Stimulated activated CD4-positive, alpha-beta T cell treated with anti-CD3 and anti-CD28 coated beads, TNF-alpha, amount 100 ng/mL, for 48 hours (primary cell): ENCODE measurements around the gene TBC1D16.

Experiments
- DNase-seq, 3 donors: peaks; one replicate each; pipeline ENCODE4 v3.0.0-alpha.2; 2020; ENCODE audit warnings: low read depth in 3 of 3

The TBC1D16 gene

DNA sequence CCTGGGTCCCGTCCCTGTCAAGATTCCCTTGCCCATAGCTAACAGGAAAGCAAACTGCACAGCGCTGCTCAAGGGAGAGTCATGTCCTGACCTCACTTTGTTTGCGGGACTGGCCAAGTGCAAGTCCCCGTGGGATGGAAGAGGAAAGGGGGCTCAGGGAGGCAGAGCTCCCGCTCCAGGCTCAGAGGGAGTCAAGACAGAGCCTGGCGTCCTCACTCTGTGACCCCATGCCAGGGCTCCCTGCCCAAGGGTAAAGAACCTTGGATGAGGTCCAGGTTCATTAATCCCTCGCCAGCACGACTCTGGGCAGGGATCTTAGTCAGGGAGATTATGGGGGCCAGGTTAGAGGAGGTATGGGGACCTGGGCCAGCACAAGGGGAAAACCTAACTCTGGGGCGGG lies 145.0 kb downstream of the TBC1D16 start:
- no peak for DNase-seq

DNA sequence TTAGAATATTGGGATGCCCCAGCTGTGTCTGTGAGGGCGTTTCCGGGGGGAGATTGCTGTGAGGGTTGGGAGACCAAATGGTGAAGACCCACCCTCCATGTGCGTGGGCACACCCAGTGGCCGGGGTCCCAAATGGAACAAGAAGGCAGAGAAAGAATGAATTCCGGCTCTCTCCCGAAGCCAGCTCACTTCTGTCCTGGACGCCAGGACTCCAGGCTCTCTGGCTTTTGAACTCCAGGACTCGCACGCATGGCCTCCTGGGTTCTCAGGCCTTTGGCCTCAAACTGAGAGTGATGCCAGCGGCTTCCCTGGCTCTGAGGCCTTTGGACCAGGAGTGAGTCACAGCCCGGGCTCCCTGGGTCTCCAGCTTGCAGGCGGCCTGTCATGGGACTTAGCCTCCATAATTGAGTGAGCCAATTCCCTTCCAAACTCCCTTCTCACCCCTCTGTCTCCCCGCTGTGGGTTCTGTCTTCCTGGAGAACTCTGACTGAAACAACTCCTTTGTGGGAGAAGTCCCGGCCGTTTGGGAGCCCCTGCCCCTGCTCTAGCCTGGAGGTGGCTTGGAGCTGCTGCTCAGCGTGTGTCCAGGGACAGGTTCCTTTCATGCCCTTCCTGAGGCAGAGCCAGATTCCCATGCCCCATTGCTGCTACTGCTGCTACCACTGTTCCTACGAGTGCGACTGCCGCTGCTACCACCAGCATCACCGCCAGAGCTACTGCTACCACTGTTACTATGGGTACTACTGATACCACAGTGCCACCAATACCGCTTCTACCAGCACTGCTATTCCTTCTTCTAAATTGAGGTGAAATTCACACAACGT lies 146.6 kb downstream of the TBC1D16 start:
- DNase-seq = no peak

DNA sequence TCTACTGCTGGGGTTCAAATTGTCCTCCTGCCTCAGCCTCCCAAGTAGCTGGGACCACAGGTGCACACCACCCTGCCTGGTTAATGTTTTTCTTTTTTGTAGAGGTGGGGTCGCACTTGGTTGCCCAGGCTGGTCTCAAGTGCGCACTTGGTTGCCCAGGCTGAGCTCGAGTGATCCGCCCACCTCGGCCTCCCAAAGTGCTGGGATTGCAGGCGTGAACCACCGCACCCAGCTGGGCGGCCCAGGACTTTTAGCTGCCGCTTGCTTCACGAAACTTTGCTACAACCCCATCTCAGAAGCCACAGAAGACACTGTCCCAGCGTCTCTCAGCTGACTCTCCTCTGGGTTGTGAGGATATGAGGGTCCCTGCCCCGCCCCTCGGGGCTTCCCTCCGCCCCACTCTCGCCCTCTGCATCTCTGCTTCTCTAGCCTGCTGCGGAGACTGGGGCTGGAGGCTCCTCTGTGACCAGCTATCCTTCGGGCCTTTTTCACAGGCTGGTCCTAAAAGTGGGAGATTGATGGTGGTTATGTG lies 147.6 kb downstream of the TBC1D16 start:
- no peak for DNase-seq

DNA sequence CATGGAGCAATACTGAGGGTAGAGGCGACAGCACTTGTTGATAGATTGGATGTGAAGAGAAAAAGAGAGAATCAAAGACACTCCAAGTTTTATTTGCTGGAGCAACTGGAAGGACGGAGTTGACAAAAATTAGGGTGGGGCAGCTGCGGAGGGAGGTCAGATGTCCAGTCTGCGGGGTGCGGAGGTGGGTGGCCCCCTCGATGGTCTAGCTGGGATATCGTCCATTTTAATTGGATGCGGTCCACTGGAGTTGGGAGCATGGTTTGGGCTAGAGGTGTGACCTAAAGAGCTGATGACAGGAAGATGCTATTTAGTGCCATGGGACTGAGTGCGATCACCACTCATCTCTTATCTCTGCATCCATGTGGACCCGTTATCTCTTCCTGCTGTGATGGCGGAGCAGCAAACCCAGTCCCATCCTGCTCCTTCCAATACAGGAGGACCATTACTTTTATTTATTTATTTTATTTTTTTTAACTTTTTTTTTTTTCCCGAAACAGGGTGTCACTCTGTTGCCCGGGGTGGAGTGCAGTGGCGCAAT lies 148.2 kb downstream of the TBC1D16 start:
- no peak for DNase-seq

DNA sequence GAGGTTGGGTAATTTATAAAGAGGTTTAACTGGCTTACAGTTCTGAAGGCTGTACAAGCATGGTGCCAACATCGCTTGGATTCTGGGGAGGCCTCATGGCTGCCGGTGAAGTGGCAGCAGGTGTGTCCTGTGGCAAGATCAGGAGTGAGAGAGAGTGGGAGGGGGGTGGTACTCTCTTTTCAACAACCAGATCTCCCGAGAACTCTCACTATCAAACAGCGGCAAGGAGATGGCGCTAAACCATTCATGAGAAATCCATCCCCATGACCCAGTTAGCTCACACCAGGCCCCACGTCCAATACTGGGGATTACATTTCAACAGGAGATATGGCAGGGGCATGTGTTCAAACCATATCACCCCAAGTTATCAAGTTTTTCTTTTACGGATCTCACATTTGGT lies 152.5 kb downstream of the TBC1D16 start:
- DNase-seq = no peak
